Measurements from ENCODE around the gene DNPEP. TPM values are rescaled to one million over a fixed set of nuclear protein-coding genes. Genes with fewer than 3 reads are reported as not detected.

The DNPEP gene
- total and polyA plus RNA-seq, 3 donors from 2014 or later = 84.8 to 145 (median 90.2) TPM

Small RNAs within 50 kb of the gene (small RNA-seq; reads per million reads assigned to genes)
- gene AC053503.3 = 0 reads per million in 2 donors

Other genes starting within 250 kb of the DNPEP start
- gene NHEJ1, start 227.1 kb downstream of the DNPEP start, total RNA-seq = 10 to 100 TPM; 33.4 to 38.5 TPM
- gene NHEJ1, start 227.1 kb downstream of the DNPEP start, polyA plus RNA-seq (ENCODE audit: insufficient read depth, low read depth, low replicate concordance) = 67.0 TPM
- gene SLC23A3, start 217.9 kb downstream of the DNPEP start, total RNA-seq = under 1 TPM; 0.39 to 0.56 TPM
- 0.42 TPM for gene SLC23A3, start 217.9 kb downstream of the DNPEP start, polyA plus RNA-seq (ENCODE audit: insufficient read depth, low read depth, low replicate concordance)
- gene CNPPD1, start 211.0 kb downstream of the DNPEP start, total RNA-seq = 10 to 100 TPM; 38.3 to 60.5 TPM
- gene CNPPD1, start 211.0 kb downstream of the DNPEP start, polyA plus RNA-seq (ENCODE audit: insufficient read depth, low read depth, low replicate concordance) = 68.0 TPM
- 100 to 1,000 TPM; 135 to 138 TPM for gene RETREG2, start 209.6 kb downstream of the DNPEP start, total RNA-seq
- 441 TPM for gene RETREG2, start 209.6 kb downstream of the DNPEP start, polyA plus RNA-seq (ENCODE audit: insufficient read depth, low read depth, low replicate concordance)
- 10 to 100 TPM; 34.3 to 41.3 TPM for gene ZFAND2B, start 181.1 kb downstream of the DNPEP start, total RNA-seq
- 27.0 TPM for gene ZFAND2B, start 181.1 kb downstream of the DNPEP start, polyA plus RNA-seq (ENCODE audit: insufficient read depth, low read depth, low replicate concordance)
- gene ABCB6, start 169.0 kb downstream of the DNPEP start, total RNA-seq = 10 to 100 TPM; 43.8 to 47.0 TPM
- 94.8 TPM for gene ABCB6, start 169.0 kb downstream of the DNPEP start, polyA plus RNA-seq (ENCODE audit: insufficient read depth, low read depth, low replicate concordance)
- gene ATG9A, start 158.3 kb downstream of the DNPEP start, total RNA-seq = 100 to 1,000 TPM; 115 to 125 TPM
- gene ATG9A, start 158.3 kb downstream of the DNPEP start, polyA plus RNA-seq (ENCODE audit: insufficient read depth, low read depth, low replicate concordance) = 207 TPM
- gene ANKZF1, start 158.1 kb downstream of the DNPEP start, total RNA-seq = 10 to 100 TPM; 50.9 to 56.4 TPM
- gene ANKZF1, start 158.1 kb downstream of the DNPEP start, polyA plus RNA-seq (ENCODE audit: insufficient read depth, low read depth, low replicate concordance) = 27.9 TPM
- 100 to 1,000 TPM in 1 of 2 donors, 10 to 100 TPM in 1; 70.9 to 109 TPM for gene GLB1L, start 142.5 kb downstream of the DNPEP start, total RNA-seq
- 224 TPM for gene GLB1L, start 142.5 kb downstream of the DNPEP start, polyA plus RNA-seq (ENCODE audit: insufficient read depth, low read depth, low replicate concordance)
- 10 to 100 TPM; 29.1 to 32.6 TPM for gene STK16, start 142.4 kb downstream of the DNPEP start, total RNA-seq
- 63.0 TPM for gene STK16, start 142.4 kb downstream of the DNPEP start, polyA plus RNA-seq (ENCODE audit: insufficient read depth, low read depth, low replicate concordance)
- under 1 TPM in 1 of 2 donors, not detected in 1; 0.25 TPM for gene TUBA4B, start 134.7 kb downstream of the DNPEP start, total RNA-seq
- gene TUBA4B, start 134.7 kb downstream of the DNPEP start, polyA plus RNA-seq (ENCODE audit: insufficient read depth, low read depth, low replicate concordance) = 1.6 TPM
- 10 to 100 TPM; 27.0 to 47.6 TPM for gene TUBA4A, start 134.0 kb downstream of the DNPEP start, total RNA-seq
- 90.0 TPM for gene TUBA4A, start 134.0 kb downstream of the DNPEP start, polyA plus RNA-seq (ENCODE audit: insufficient read depth, low read depth, low replicate concordance)
- 100 to 1,000 TPM; 139 to 149 TPM for gene DNAJB2, start 108.5 kb downstream of the DNPEP start, total RNA-seq
- gene DNAJB2, start 108.5 kb downstream of the DNPEP start, polyA plus RNA-seq (ENCODE audit: insufficient read depth, low read depth, low replicate concordance) = 152 TPM
- 1 to 10 TPM; 3.5 to 6.0 TPM for gene PTPRN, start 78.5 kb downstream of the DNPEP start, total RNA-seq
- 1.7 TPM for gene PTPRN, start 78.5 kb downstream of the DNPEP start, polyA plus RNA-seq (ENCODE audit: insufficient read depth, low read depth, low replicate concordance)
- gene RESP18, start 55.2 kb downstream of the DNPEP start, total RNA-seq = under 1 TPM in 1 of 2 donors, not detected in 1; 0.71 TPM
- 1.4 TPM for gene RESP18, start 55.2 kb downstream of the DNPEP start, polyA plus RNA-seq (ENCODE audit: insufficient read depth, low read depth, low replicate concordance)
- gene DES, start 30.5 kb upstream of the DNPEP start, total RNA-seq = 10 to 100 TPM; 17.6 to 33.3 TPM
- 199 TPM for gene DES, start 30.5 kb upstream of the DNPEP start, polyA plus RNA-seq (ENCODE audit: insufficient read depth, low read depth, low replicate concordance)
- gene SPEG, start 46.9 kb upstream of the DNPEP start, total RNA-seq = 10 to 100 TPM; 23.0 to 24.3 TPM
- 16.0 TPM for gene SPEG, start 46.9 kb upstream of the DNPEP start, polyA plus RNA-seq (ENCODE audit: insufficient read depth, low read depth, low replicate concordance)
- gene GMPPA, start 111.0 kb upstream of the DNPEP start, total RNA-seq = 10 to 100 TPM; 24.6 to 28.3 TPM
- gene GMPPA, start 111.0 kb upstream of the DNPEP start, polyA plus RNA-seq (ENCODE audit: insufficient read depth, low read depth, low replicate concordance) = 19.6 TPM
- gene ASIC4, start 126.6 kb upstream of the DNPEP start, total RNA-seq = 1 to 10 TPM; 2.0 to 4.6 TPM
- gene ASIC4, start 126.6 kb upstream of the DNPEP start, polyA plus RNA-seq (ENCODE audit: insufficient read depth, low read depth, low replicate concordance) = 1.5 TPM
- gene CHPF, start 155.9 kb upstream of the DNPEP start, total RNA-seq = 100 to 1,000 TPM; 796 to 992 TPM
- gene CHPF, start 155.9 kb upstream of the DNPEP start, polyA plus RNA-seq (ENCODE audit: insufficient read depth, low read depth, low replicate concordance) = 194 TPM
- gene TMEM198, start 156.1 kb upstream of the DNPEP start, total RNA-seq = 10 to 100 TPM; 11.3 to 11.8 TPM
- gene TMEM198, start 156.1 kb upstream of the DNPEP start, polyA plus RNA-seq (ENCODE audit: insufficient read depth, low read depth, low replicate concordance) = 7.3 TPM
- 100 to 1,000 TPM; 462 to 507 TPM for gene OBSL1, start 183.6 kb upstream of the DNPEP start, total RNA-seq
- 312 TPM for gene OBSL1, start 183.6 kb upstream of the DNPEP start, polyA plus RNA-seq (ENCODE audit: insufficient read depth, low read depth, low replicate concordance)
- gene INHA, start 184.4 kb upstream of the DNPEP start, total RNA-seq = 100 to 1,000 TPM; 325 to 371 TPM
- 265 TPM for gene INHA, start 184.4 kb upstream of the DNPEP start, polyA plus RNA-seq (ENCODE audit: insufficient read depth, low read depth, low replicate concordance)
- gene STK11IP, start 209.9 kb upstream of the DNPEP start, total RNA-seq = 100 to 1,000 TPM; 130 to 134 TPM
- gene STK11IP, start 209.9 kb upstream of the DNPEP start, polyA plus RNA-seq (ENCODE audit: insufficient read depth, low read depth, low replicate concordance) = 81.9 TPM
- gene SLC4A3, start 239.7 kb upstream of the DNPEP start, total RNA-seq = 10 to 100 TPM; 31.3 to 44.3 TPM
- gene SLC4A3, start 239.7 kb upstream of the DNPEP start, polyA plus RNA-seq (ENCODE audit: insufficient read depth, low read depth, low replicate concordance) = 15.1 TPM